NB4 (cell line): ENCODE measurements around the gene PIP5K1B.

Experiments
- DNase-seq: peaks from one replicate; pipeline ENCODE4 v3.0.0; 2010; ENCODE audit warnings: low read depth
- H3K4me3 ChIP-seq: one replicate; pipeline ENCODE4 v1.5.1; 2011; ENCODE audit warnings: mild to moderate bottlenecking, low read depth, low read length, moderate library complexity
- MYC ChIP-seq: IDR thresholded peaks from 2 replicates; pipeline ENCODE4 v1.6.1; 2011; ENCODE audit warnings: low read depth, low read length
- POLR2A ChIP-seq: IDR thresholded peaks from 2 replicates; pipeline ENCODE4 v1.6.1; 2011; ENCODE audit warnings: mild to moderate bottlenecking; ENCODE audit not compliant: insufficient read length; ENCODE audit errors: extremely low read depth
- TF ChIP-seq, protein P1 (sequence below): IDR thresholded peaks from one replicate; pipeline ENCODE4 v1.5.1; 2012; ENCODE audit warnings: low read depth, low read length
- TF ChIP-seq, protein P2 (sequence below): IDR thresholded peaks from 2 replicates; pipeline ENCODE4 v1.6.1; 2011; ENCODE audit warnings: low read depth, low read length

Gene PIP5K1B

DNA sequence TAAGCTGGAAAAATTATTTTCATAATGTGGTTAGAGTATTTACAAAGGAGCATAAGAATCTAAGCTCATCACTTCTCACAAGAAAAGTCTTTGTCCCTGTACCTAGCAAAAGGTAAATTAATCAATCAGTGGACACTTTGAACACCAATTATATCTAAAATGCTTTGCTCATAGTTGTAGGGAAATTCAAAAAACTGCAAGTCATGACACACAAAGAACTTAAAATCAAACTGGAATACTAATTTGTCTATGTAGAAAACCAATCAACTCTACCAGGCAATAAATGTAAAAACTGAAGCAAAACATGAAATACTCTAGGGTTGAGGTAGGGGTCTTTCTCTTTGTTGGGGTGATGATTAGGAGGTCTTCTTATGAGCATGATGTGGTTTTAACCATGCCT is 173.4 kb downstream of the PIP5K1B start:
- TF ChIP-seq POLR2A, result no peak
- no peak for TF ChIP-seq MYC
- TF ChIP-seq, protein P1, sequence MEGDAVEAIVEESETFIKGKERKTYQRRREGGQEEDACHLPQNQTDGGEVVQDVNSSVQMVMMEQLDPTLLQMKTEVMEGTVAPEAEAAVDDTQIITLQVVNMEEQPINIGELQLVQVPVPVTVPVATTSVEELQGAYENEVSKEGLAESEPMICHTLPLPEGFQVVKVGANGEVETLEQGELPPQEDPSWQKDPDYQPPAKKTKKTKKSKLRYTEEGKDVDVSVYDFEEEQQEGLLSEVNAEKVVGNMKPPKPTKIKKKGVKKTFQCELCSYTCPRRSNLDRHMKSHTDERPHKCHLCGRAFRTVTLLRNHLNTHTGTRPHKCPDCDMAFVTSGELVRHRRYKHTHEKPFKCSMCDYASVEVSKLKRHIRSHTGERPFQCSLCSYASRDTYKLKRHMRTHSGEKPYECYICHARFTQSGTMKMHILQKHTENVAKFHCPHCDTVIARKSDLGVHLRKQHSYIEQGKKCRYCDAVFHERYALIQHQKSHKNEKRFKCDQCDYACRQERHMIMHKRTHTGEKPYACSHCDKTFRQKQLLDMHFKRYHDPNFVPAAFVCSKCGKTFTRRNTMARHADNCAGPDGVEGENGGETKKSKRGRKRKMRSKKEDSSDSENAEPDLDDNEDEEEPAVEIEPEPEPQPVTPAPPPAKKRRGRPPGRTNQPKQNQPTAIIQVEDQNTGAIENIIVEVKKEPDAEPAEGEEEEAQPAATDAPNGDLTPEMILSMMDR, result no peak
- TF ChIP-seq, protein P2, sequence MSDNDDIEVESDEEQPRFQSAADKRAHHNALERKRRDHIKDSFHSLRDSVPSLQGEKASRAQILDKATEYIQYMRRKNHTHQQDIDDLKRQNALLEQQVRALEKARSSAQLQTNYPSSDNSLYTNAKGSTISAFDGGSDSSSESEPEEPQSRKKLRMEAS, result no peak
- no peak for DNase-seq
- H3K4me3 ChIP-seq, result no peak overlapping the region

DNA sequence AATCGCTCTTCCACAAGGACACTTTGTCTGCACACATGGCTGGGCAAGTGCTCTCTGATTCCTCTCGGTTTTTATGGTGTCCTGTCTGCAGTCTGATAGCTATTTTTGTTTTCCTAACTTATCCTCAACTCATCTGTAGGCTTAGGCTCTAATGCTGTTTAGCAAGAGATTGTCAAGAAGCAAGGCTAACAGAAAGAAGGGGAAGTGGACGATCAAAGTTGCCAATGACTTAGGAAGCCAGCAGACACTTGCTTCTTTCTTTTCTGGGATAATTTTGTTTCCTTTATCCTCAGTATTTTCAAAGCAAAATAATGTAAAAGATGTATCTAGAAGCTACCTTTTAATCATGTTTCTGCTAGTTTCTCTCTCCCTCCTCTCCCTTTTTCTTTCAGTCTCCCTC is 178.2 kb downstream of the PIP5K1B start:
- TF ChIP-seq MYC (no peak), POLR2A (no peak)
- TF ChIP-seq, protein P2, result no peak
- TF ChIP-seq, protein P1, result no peak
- H3K4me3 ChIP-seq, result no peak overlapping the region
- DNase-seq, result no peak

DNA sequence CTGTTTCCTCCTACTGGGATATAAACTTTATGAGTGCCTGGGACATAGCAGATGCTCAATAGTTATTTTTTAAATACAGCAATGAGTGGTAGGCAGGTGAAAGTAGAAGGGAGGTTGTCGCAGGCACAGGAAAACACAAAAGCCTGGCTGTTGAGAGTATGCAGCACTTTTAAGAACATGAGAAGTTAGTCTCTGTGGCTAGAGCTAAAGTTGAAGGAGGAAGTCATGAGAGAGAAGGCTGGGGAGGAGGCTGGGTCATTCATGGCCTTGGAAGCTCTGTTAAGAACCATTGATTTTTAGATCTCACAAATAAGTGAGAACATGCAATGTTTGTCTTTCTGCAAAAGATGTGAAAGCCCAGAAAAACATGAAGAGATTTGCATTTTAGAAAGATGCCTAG is 182.2 kb downstream of the PIP5K1B start:
- H3K4me3 ChIP-seq, result no peak overlapping the region
- TF ChIP-seq, protein P2, result no peak
- TF ChIP-seq POLR2A, result no peak
- no peak for DNase-seq

DNA sequence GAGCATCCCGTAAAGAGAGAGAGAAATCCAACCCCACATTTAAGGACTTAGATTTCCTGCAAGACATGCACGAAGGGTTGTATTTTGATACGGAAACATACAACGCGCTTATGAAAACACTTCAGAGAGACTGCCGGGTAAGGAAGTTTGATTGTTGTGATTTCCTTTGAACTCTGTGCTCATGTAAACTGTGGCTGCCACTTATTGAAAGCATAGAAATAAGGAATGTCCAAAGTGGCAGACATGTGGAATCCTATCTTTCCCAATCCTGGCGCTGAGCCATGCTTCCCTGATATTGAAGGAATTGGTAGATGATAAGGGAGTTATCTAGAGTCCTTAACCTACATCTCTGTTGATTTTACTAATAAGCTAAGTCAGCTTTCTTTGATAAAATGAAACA is 189.5 kb downstream of the PIP5K1B start:
- no peak for DNase-seq
- TF ChIP-seq POLR2A (no peak), MYC (no peak)
- TF ChIP-seq, protein P2, result no peak
- TF ChIP-seq, protein P1, result no peak
- no peak overlapping the region for H3K4me3 ChIP-seq

DNA sequence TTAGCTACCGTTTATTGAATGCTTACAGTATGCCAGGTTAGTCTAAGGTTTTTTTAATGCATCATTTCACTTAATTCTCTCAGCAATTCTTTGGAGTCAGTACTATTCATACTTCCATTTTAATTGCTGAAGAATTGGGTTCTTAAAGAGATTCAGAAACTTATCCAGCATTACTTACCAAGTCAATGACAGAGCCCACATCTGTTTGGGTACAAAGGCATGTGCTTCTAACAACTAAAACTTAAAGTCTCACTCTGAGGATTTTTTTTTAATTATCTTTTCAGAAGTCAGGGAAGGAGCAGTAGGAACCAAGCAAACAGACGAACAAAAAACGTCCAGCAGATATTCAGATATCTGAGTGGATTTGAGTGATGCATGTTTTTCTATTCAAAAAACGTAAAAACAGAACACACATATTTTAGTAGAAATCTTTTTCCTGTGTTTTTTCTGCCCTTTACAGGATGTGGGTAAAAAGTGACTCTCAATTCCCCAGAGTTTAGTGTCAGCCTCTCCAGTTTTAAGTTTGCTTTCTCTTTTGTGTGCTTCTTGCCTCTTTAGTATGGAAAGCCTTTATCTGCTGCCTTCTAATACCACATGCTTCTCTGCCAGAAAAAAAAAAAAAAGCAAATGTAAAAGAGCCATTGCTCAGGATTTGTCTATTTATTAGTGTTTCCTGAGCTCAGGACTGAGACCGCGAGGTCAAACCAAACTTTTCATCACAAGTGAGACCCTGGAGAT is 190.9 kb downstream of the PIP5K1B start:
- peak; percentile 4 for DNase-seq
- TF ChIP-seq POLR2A, result no peak
- TF ChIP-seq, protein P2, result no peak
- TF ChIP-seq, protein P1, result no peak
- no peak for TF ChIP-seq MYC
- H3K4me3 ChIP-seq, result no peak overlapping the region

DNA sequence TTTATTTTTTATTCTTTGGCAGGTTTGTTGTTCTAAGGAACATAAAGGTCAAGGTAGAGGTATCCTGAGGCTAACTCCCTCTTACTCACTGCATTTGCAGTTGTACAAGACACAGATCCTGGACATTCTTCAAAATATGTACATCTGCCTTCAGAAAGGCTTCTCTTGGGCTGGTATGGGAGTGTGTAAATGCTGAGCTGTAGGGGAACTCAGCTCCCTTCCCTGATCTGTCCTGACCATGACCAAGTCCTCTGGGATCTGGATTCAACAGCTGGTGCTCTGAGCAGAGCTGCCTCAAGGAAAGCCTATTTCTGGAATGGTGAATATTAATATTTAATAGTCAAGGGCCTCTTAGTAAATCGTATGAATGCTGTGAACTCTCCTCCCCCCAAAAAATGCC is 191.4 kb downstream of the PIP5K1B start:
- no peak overlapping the region for H3K4me3 ChIP-seq
- no peak for DNase-seq

DNA sequence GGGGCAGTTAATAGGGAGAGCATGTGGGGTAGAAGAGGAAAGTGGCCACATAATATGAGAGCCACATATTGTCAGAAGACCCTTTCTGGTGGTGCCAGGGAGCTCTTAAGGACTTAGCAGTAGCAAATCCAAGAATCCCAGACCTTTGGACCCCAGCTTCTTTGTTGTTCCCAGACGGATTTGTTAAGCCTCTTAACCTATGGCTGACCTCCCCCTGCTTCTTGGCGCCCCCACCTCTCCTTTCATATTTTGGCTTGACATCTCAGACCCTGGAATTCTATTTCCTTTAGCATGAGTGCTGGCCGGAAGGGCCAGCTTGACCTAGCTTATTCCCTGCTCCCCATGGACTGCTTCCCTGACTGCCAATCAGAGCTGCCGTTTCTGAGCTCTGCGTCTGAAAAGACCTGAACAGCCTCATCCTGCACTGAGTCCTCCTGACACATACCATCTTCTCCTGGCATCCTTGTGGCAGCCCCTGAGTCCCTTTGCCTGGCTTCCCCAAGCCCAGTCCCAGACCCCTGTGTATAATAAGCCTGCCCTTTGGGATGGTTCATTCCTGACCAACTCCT is 192.6 kb downstream of the PIP5K1B start:
- DNase-seq, result no peak
- H3K4me3 ChIP-seq, result no peak overlapping the region
- no peak for TF ChIP-seq POLR2A
- TF ChIP-seq, protein P2, result no peak
- TF ChIP-seq, protein P1, result no peak
- no peak for TF ChIP-seq MYC

More for the DNA sequence above, 191.4 kb downstream of the PIP5K1B start:
- TF ChIP-seq POLR2A, result no peak
